ENCODE measurements around the gene RTF1.

DNA sequence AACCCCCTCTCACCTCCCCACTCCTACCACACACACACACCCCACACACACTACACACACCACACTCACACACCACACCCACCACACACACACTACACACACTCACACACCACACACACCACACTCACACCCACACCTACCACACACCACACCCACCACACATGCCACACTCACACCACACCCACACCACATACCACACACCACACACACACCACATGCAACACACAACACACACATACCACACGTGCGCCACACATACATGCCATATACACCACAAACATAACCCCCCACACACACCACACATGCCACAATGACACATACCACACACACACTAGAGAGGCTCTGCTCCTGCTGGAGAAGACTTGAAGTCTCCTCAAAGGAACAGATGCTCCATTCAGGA lies 70.9 kb downstream of the RTF1 start:
- TF ChIP-seq ZNF223 (tag by site-specific recombination; IDR thresholded peaks at IDR 0.05) (no peak), ZNF529 (tag by site-specific recombination; IDR thresholded peaks at IDR 0.05; ENCODE audit: insufficient replicate concordance) (no peak), ZNF837 (tag by site-specific recombination; IDR thresholded peaks at IDR 0.05) (no peak), ZNF24 (tag by site-specific recombination; IDR thresholded peaks at IDR 0.05) (no peak), ZNF510 (tag by site-specific recombination; IDR thresholded peaks at IDR 0.05; ENCODE audit: insufficient replicate concordance) (no peak), ZNF266 (tag by site-specific recombination; IDR thresholded peaks at IDR 0.05; ENCODE audit: low read depth) (no peak), ZNF76 (tag by site-specific recombination; IDR thresholded peaks at IDR 0.05; ENCODE audit: borderline replicate concordance, low read depth) (no peak), ZBTB1 (tag by site-specific recombination; IDR thresholded peaks at IDR 0.05) (no peak), ZNF114 (tag by site-specific recombination; IDR thresholded peaks at IDR 0.05) (no peak), SP7 (tag by site-specific recombination; IDR thresholded peaks at IDR 0.05) (no peak)
- TF ChIP-seq, protein P1, sequence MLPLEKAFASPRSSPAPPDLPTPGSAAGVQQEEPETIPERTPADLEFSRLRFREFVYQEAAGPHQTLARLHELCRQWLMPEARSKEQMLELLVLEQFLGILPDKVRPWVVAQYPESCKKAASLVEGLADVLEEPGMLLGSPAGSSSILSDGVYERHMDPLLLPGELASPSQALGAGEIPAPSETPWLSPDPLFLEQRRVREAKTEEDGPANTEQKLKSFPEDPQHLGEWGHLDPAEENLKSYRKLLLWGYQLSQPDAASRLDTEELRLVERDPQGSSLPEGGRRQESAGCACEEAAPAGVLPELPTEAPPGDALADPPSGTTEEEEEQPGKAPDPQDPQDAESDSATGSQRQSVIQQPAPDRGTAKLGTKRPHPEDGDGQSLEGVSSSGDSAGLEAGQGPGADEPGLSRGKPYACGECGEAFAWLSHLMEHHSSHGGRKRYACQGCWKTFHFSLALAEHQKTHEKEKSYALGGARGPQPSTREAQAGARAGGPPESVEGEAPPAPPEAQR (tag by site-specific recombination; IDR thresholded peaks at IDR 0.05) = no peak
- TF ChIP-seq, protein P2, sequence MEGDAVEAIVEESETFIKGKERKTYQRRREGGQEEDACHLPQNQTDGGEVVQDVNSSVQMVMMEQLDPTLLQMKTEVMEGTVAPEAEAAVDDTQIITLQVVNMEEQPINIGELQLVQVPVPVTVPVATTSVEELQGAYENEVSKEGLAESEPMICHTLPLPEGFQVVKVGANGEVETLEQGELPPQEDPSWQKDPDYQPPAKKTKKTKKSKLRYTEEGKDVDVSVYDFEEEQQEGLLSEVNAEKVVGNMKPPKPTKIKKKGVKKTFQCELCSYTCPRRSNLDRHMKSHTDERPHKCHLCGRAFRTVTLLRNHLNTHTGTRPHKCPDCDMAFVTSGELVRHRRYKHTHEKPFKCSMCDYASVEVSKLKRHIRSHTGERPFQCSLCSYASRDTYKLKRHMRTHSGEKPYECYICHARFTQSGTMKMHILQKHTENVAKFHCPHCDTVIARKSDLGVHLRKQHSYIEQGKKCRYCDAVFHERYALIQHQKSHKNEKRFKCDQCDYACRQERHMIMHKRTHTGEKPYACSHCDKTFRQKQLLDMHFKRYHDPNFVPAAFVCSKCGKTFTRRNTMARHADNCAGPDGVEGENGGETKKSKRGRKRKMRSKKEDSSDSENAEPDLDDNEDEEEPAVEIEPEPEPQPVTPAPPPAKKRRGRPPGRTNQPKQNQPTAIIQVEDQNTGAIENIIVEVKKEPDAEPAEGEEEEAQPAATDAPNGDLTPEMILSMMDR (tag by site-specific recombination; IDR thresholded peaks at IDR 0.05) = no peak
- TF ChIP-seq, protein P3, sequence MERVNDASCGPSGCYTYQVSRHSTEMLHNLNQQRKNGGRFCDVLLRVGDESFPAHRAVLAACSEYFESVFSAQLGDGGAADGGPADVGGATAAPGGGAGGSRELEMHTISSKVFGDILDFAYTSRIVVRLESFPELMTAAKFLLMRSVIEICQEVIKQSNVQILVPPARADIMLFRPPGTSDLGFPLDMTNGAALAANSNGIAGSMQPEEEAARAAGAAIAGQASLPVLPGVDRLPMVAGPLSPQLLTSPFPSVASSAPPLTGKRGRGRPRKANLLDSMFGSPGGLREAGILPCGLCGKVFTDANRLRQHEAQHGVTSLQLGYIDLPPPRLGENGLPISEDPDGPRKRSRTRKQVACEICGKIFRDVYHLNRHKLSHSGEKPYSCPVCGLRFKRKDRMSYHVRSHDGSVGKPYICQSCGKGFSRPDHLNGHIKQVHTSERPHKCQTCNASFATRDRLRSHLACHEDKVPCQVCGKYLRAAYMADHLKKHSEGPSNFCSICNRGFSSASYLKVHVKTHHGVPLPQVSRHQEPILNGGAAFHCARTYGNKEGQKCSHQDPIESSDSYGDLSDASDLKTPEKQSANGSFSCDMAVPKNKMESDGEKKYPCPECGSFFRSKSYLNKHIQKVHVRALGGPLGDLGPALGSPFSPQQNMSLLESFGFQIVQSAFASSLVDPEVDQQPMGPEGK (tag by site-specific recombination; IDR thresholded peaks at IDR 0.05) = no peak

Measured in HEK293 (cell line).